Hepatocyte (in vitro differentiated cells): ENCODE data around the gene CRYBG2.

Experiments
- CTCF ChIP-seq: fragments of 200-600 bp; sonication (generic); IDR thresholded peaks from 2 replicates; pipeline ENCODE4 v1.5.1; 2016; ENCODE audit warnings: antibody characterized with exemption, mild to moderate bottlenecking; ENCODE audit not compliant: poor library complexity
- EZH2 ChIP-seq: fragments of 200-600 bp; sonication (generic); IDR thresholded peaks from 2 replicates; pipeline ENCODE4 v1.6.1; 2016; ENCODE audit warnings: antibody characterized with exemption, mild to moderate bottlenecking, borderline replicate concordance

GRCh38 chr1:26364956-26365355 is 11.0 kb upstream of the CRYBG2 start:
- TF ChIP-seq CTCF (no peak), EZH2 (no peak)
